K562 treated with DMSO at 1 percent for 24 hours (cell line): ENCODE measurements around the gene MBOAT1. TPM values are rescaled to one million over a fixed set of nuclear protein-coding genes. Genes with fewer than 3 reads are reported as not detected.

Experiments used
- total RNA-seq: library from RNA; unstranded; fragments of 300-600 nt; gene quantifications from 2 replicates; pipeline ENCODE4 v1.2.3, GENCODE V29; 2022; ENCODE audit warnings: low read depth; ENCODE audit not compliant: insufficient read depth

Gene MBOAT1, protein sequence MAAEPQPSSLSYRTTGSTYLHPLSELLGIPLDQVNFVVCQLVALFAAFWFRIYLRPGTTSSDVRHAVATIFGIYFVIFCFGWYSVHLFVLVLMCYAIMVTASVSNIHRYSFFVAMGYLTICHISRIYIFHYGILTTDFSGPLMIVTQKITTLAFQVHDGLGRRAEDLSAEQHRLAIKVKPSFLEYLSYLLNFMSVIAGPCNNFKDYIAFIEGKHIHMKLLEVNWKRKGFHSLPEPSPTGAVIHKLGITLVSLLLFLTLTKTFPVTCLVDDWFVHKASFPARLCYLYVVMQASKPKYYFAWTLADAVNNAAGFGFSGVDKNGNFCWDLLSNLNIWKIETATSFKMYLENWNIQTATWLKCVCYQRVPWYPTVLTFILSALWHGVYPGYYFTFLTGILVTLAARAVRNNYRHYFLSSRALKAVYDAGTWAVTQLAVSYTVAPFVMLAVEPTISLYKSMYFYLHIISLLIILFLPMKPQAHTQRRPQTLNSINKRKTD
- 8.3 and 8.5 TPM in 2 replicates for total RNA-seq

DNA sequence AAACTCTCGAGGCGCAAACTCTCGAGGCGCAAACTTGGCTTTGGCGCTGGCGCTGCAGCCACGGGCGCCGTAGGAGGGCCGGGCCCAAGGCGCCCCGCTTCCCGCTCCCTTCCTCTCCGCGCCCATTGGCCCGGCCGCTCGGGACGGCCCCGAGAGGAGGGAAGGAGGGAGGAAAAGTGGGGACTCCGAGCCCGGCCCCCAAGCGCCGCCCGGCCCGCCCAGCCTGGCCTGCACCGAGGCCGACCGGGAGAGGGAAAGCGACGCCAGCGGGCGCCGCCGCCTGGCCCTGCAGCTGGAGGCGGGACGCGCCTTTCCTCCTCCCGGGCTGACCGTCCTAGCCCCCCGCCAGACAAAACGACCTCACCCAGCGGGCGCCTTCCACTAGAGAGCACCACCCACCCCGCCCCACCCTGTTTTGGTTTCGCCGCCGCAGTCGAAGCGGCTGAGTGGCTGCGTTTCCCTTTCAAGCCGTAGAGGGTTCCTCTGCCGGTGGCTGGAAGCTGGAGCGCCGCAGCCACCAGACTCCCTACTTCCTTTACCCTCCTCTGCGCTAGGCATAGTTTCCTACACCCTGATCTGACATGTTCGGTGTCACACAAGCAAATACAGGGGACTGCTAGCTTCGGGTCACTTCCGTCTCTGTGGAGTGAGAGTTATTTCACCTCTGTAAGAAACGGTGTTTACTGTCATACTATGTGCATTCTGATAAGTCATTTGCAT is at the start of gene MBOAT1:
Gene MBOAT1 (minus strand): TSS at position 78 of the 720 bp plus-strand sequence. CDS start 235 bp downstream, outside the sequence.

Other genes starting within 250 kb of the MBOAT1 start
- gene E2F3, start 189.4 kb upstream of the MBOAT1 start, total RNA-seq: 17.9 and 20.2 TPM in 2 replicates